ENCODE results near the gene OVOL1. TPM values are rescaled to one million over a fixed set of nuclear protein-coding genes. Genes with fewer than 3 reads are reported as not detected.
"Not testable (repeated sequence)": the region's sequence is repeated elsewhere in the genome, so short reads cannot be mapped to it uniquely, and the experiment has no call there.

Gene OVOL1
- total RNA-seq, 6 experiments from 2014 or later: not detected

GRCh38 chr11:65826984-65827735 is 40.3 kb downstream of the OVOL1 start:
- Mint-ChIP-seq H3K4me3 (no peak overlapping the region), H3K4me1 (ENCODE audit: low read depth) (no peaks in the 10 kb centered on the region), H3K27ac (no peak overlapping the region), H3K27me3 (ENCODE audit: insufficient read depth) (peaks cover 20% of the 10 kb centered on the region), H3K9me3 (no peaks in the 10 kb centered on the region), H3K36me3 (ENCODE audit: low read depth) (no peaks in the 10 kb centered on the region)
- DNase-seq: no peak
- TF ChIP-seq CTCF (IDR thresholded peaks at IDR 0.05): no peak

- no peak for DNase-seq
- Mint-ChIP-seq H3K27ac (no peak overlapping the region), H3K9me3 (no peaks in the 10 kb centered on the region), H3K4me1 (ENCODE audit: low read depth) (no peaks in the 10 kb centered on the region), H3K27me3 (ENCODE audit: insufficient read depth) (peaks cover 27% of the 10 kb centered on the region), H3K4me3 (no peak overlapping the region), H3K36me3 (ENCODE audit: low read depth) (peaks cover 7% of the 10 kb centered on the region)
- no peak for TF ChIP-seq CTCF (IDR thresholded peaks at IDR 0.05)
These were observed 42.6 kb downstream of the OVOL1 start for GRCh38 chr11:65829459-65829858.

GRCh38 chr11:65832231-65832630 is 45.4 kb downstream of the OVOL1 start:
- H3K4me3 Mint-ChIP-seq; H3K27ac Mint-ChIP-seq; H3K9me3 Mint-ChIP-seq; DNase-seq; H3K36me3 Mint-ChIP-seq (ENCODE audit: low read depth); H3K4me1 Mint-ChIP-seq (ENCODE audit: low read depth): not testable (repeated sequence)
- peaks cover 24% of the 10 kb centered on the region for H3K27me3 Mint-ChIP-seq (ENCODE audit: insufficient read depth)

- Mint-ChIP-seq H3K9me3 (no peaks in the 10 kb centered on the region), H3K4me1 (ENCODE audit: low read depth) (no peaks in the 10 kb centered on the region), H3K4me3 (no peak within 1 kb of the TSS), H3K27me3 (ENCODE audit: insufficient read depth) (peaks cover 23% of the 10 kb centered on the region), H3K27ac (no peak within 1 kb of the TSS), H3K36me3 (ENCODE audit: low read depth) (peaks cover 7% of the 10 kb centered on the region)
- TF ChIP-seq CTCF (IDR thresholded peaks at IDR 0.05): no peak
- DNase-seq: peak; percentile 35
These were observed 46.6 kb downstream of the OVOL1 start, which contains the start of gene SNX32 for GRCh38 chr11:65833297-65834030. SNX32 (plus strand) TSS chr11:65833963; CDS start chr11:65834066, 103 bp downstream.

GRCh38 chr11:65834202-65834601 is 47.3 kb downstream of the OVOL1 start:
- no peaks in the 10 kb centered on the region for H3K4me1 Mint-ChIP-seq (ENCODE audit: low read depth)
- no peak overlapping the region for H3K4me3 Mint-ChIP-seq
- H3K27me3 Mint-ChIP-seq (ENCODE audit: insufficient read depth): peaks cover 21% of the 10 kb centered on the region
- no peak for DNase-seq
- H3K9me3 Mint-ChIP-seq: no peaks in the 10 kb centered on the region
- no peak overlapping the region for H3K27ac Mint-ChIP-seq
- TF ChIP-seq CTCF (IDR thresholded peaks at IDR 0.05): no peak
- H3K36me3 Mint-ChIP-seq (ENCODE audit: low read depth): peaks cover 7% of the 10 kb centered on the region

- H3K9me3 Mint-ChIP-seq: no peaks in the 10 kb centered on the region
These were observed 55.3 kb downstream of the OVOL1 start for GRCh38 chr11:65842144-65842543.

More at GRCh38 chr11:65842144-65842543, 55.3 kb downstream of the OVOL1 start:
- DNase-seq: no peak
- TF ChIP-seq CTCF (IDR thresholded peaks at IDR 0.05): no peak
- H3K27me3 Mint-ChIP-seq (ENCODE audit: insufficient read depth): peaks cover 5% of the 10 kb centered on the region; the same call in 1 of the 2 replicates
- H3K4me1 Mint-ChIP-seq (ENCODE audit: low read depth): no peaks in the 10 kb centered on the region
- no peak overlapping the region for H3K4me3 Mint-ChIP-seq
- H3K27ac Mint-ChIP-seq: no peak overlapping the region
- H3K36me3 Mint-ChIP-seq (ENCODE audit: low read depth): no peaks in the 10 kb centered on the region
